Adipocyte (in vitro differentiated cells): ENCODE results near the gene ARHGEF28.

Experiments used
- DNase-seq: peaks from one replicate; pipeline ENCODE4 v3.0.0-alpha.2; 2015; ENCODE audit warnings: low read depth
- H3K27me3 ChIP-seq: replicated peaks from 2 replicates; pipeline ENCODE4 v1.7.0; 2013; ENCODE audit warnings: mild to moderate bottlenecking, low read length, moderate library complexity; ENCODE audit not compliant: control insufficient read depth, insufficient read depth
- H3K36me3 ChIP-seq: 2 replicates; pipeline ENCODE4 v1.7.0; 2013; ENCODE audit warnings: low read length, mild to moderate bottlenecking, moderate library complexity; ENCODE audit not compliant: control insufficient read depth, insufficient read depth, severe bottlenecking
- H3K4me1 ChIP-seq: 2 replicates; pipeline ENCODE4 v1.7.0; 2013; ENCODE audit warnings: mild to moderate bottlenecking, low read length, moderate library complexity; ENCODE audit not compliant: control insufficient read depth, insufficient read depth
- H3K4me3 ChIP-seq: 2 replicates; pipeline ENCODE4 v1.7.0; 2013; ENCODE audit warnings: mild to moderate bottlenecking, low read length, moderate library complexity
- H3K9ac ChIP-seq: 2 replicates; pipeline ENCODE4 v1.7.0; 2013; ENCODE audit warnings: mild to moderate bottlenecking, low read length, moderate library complexity
- H3K9me3 ChIP-seq: 2 replicates; pipeline ENCODE4 v1.7.0; 2013; ENCODE audit warnings: mild to moderate bottlenecking, low read length, moderate library complexity; ENCODE audit not compliant: control insufficient read depth

ARHGEF28 gene

DNA sequence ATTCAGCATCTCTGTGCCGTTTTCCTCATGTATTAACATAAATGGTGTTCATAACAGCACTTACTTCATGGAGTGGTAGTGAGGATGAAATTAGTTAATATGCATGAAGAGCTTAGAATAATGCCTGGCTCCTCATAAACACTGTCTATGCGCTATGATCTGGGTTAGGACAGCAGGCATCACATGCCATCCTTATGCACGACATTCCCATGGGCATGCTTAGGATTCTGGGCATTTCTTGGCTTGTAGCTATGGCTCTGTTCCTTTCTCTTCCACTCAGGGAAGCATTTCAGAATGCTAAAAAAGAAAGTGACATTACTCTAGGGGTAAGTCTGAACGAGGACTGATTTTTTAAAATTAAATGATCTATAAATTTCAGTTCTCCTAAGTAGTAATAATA is 349.8 kb downstream of the ARHGEF28 start:
- Histone ChIP-seq H3K4me3 (no peak overlapping the region), H3K36me3 (no peaks in the 10 kb centered on the region), H3K4me1 (no peaks in the 10 kb centered on the region), H3K27me3 (peaks cover 6% of the 10 kb centered on the region), H3K9me3 (peaks cover under 1% of the 10 kb centered on the region), H3K9ac (no peak overlapping the region)
- no peak for DNase-seq

DNA sequence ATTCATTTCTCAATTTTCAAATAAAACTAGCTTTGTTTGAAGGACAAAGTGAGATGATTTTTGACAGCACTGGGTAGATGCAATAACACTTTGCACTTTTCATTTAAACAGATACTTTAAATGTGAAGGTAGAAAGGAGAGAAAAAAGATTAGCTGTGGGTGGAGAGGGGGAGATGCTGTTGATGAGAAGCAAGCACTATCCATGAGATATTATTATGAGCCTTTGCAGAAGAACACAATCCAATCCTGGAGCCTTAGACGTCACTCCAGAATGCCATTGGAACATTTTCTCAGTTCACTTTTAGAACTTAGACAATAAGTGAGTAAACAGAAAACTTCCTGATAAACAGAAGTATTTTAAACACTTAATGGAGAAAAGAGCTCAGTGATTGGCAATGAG is 351.1 kb downstream of the ARHGEF28 start:
- no peaks in the 10 kb centered on the region for H3K36me3 ChIP-seq
- no peak for DNase-seq
- peaks cover 3% of the 10 kb centered on the region for H3K9me3 ChIP-seq
- no peak overlapping the region for H3K9ac ChIP-seq
- no peak overlapping the region for H3K4me3 ChIP-seq
- H3K27me3 ChIP-seq: peaks cover 16% of the 10 kb centered on the region
- H3K4me1 ChIP-seq: no peaks in the 10 kb centered on the region

DNA sequence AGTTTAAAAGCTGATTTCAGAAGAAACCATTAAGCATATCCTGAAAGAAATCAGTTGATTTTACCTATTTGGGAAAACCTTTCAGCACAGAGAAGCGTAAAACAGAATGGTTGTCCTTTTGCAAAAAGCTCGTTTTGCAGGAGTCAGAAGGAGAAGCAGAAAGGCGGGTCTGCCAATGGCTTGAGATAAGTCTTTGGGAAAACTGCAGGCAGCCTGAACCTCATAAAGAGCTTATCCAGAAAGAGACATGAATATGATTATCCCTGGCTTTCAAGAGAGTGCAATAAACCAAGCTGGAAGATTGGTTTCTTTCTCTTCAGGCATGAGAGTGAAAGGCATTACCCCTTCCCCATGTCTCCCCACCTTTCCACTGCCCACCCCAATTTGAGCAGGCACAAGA is 353.3 kb downstream of the ARHGEF28 start:
- no peak overlapping the region for H3K9ac ChIP-seq
- H3K27me3 ChIP-seq: peaks cover 20% of the 10 kb centered on the region
- no peak for DNase-seq
- no peaks in the 10 kb centered on the region for H3K36me3 ChIP-seq
- H3K9me3 ChIP-seq: peaks cover 3% of the 10 kb centered on the region
- no peak overlapping the region for H3K4me3 ChIP-seq
- H3K4me1 ChIP-seq: no peaks in the 10 kb centered on the region

DNA sequence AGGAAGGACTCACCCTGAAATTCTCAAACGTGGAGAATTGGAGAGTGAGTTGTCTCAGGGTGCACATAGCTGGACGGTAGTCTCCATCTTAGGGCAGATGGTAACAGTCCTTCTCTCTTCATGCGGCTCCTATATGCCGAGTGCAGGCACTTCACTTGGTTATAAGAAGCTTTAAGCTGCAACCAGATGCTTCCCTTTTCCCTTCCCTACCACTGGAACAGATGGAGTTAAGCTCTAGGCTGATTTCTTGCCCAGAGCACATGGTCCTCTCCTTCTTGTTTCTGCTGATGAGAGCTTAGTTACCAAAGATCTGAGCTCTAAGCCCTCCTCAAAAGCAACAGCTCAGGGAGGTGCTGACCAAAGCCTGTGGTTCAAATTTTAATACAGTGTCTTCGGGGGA is 355.7 kb downstream of the ARHGEF28 start:
- Histone ChIP-seq H3K9me3 (peaks cover 3% of the 10 kb centered on the region), H3K9ac (no peak overlapping the region), H3K36me3 (no peaks in the 10 kb centered on the region), H3K27me3 (peaks cover 20% of the 10 kb centered on the region), H3K4me1 (peaks cover 3% of the 10 kb centered on the region), H3K4me3 (no peak overlapping the region)
- no peak for DNase-seq

DNA sequence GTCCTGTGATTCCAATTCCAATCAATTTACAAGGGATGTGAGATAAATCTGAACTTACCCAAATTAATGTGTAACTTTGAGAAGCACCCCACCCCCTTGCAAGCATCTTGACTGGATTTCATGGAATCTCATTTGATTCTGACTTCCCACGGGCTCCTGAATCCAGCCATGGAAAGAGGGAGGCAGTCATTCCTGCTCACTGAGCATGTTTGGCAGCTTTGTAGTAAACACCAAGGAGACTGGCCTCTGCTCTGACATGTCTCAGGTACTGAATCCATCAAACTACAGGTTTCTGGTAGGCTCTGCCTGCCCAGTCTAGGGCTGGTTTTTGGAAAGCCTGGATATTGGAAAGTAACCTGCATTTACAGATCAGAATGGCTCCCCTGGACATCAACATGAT is 357.6 kb downstream of the ARHGEF28 start:
- Histone ChIP-seq H3K9ac (no peak overlapping the region), H3K9me3 (peaks cover 3% of the 10 kb centered on the region), H3K27me3 (peaks cover 20% of the 10 kb centered on the region), H3K4me1 (peaks cover 3% of the 10 kb centered on the region), H3K36me3 (no peaks in the 10 kb centered on the region), H3K4me3 (no peak overlapping the region)
- DNase-seq: no peak

DNA sequence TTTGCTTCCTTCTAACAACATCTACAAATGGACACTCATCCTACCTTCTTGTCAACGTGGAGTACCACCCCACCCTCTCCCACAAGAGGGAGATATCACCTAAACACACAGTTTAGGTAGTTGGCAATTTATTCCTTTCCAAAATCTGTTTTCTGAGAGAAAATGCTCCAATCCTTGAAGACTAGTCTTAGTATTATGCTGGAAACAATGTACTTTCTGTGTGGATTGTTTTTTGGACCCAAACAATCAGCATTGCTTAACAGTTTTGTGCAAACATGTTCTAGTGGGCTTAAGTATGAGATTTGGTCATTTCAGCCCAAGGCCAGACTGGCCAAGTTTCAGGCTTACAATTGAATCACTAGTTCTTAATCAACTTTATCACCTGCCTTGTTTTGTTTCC is 359.1 kb downstream of the ARHGEF28 start:
- DNase-seq: peak; percentile 45
- peaks cover 3% of the 10 kb centered on the region for H3K4me1 ChIP-seq
- no peak overlapping the region for H3K4me3 ChIP-seq
- no peak overlapping the region for H3K9ac ChIP-seq
- peaks cover 15% of the 10 kb centered on the region for H3K27me3 ChIP-seq
- no peaks in the 10 kb centered on the region for H3K36me3 ChIP-seq
- H3K9me3 ChIP-seq: peaks cover 3% of the 10 kb centered on the region

DNA sequence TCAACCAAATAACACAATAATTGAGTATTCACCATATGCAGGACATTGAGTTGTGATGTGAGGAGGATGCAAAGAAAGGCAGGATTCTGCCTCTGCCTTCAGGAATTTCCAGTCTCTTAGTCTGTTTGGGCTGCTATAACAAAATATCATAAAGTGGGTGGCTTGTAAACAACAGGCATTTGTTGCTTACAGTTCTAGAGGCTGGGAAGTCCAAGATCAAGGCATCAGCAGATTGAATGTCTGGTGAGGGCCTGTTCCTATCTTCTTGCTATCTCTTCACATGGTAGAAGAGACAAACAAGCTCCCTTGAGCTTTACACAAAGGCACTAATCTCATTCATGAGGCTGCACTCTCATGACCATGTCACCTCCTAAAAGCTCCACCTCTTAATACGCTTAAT is 360.7 kb downstream of the ARHGEF28 start:
- Histone ChIP-seq H3K36me3 (no peaks in the 10 kb centered on the region), H3K9me3 (no peaks in the 10 kb centered on the region), H3K27me3 (peaks cover 21% of the 10 kb centered on the region), H3K9ac (no peak overlapping the region), H3K4me1 (peaks cover 3% of the 10 kb centered on the region), H3K4me3 (no peak overlapping the region)
- no peak for DNase-seq

DNA sequence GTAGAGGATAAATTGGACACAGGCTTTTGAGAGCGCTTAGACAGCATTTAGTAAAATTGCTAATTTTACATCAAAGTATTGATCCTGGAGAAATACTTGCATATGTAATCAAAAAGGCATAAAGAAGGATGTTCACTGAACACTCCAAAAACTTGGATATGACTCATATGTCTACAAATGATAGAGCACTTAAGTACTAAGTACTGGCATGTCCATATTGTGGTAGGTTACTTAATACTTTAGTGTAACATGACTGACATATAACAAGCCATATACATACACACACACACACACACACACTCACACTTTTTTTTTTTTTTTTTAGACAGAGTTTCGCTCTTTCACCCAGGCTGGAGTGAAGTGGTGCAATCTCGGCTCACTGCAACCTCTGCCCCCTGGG is 361.9 kb downstream of the ARHGEF28 start:
- Histone ChIP-seq H3K4me3 (no peak overlapping the region), H3K4me1 (peaks cover 3% of the 10 kb centered on the region), H3K27me3 (peaks cover 28% of the 10 kb centered on the region), H3K9me3 (no peaks in the 10 kb centered on the region), H3K9ac (no peak overlapping the region), H3K36me3 (no peaks in the 10 kb centered on the region)
- DNase-seq: no peak

DNA sequence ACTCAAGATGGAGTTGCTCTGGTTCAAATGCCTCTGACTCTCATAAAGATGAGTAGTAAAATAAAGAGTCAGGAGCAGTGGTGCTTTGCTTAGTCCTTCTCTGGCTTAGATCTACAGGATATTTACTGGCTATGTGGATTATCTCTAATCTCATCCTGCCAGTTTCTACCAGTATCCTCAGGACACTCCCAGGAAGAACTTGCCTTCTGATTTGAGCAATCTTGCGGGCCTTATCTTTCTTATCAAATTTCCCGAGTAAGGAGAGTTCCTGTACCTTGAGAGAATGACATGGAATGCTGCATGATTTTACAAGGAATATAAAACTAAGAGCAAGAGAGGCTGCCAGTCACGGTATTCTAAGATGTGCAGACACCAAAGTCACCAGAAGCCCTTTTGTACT is 364.0 kb downstream of the ARHGEF28 start:
- no peak for DNase-seq
- Histone ChIP-seq H3K36me3 (no peaks in the 10 kb centered on the region), H3K4me3 (no peak overlapping the region), H3K27me3 (peaks cover 31% of the 10 kb centered on the region), H3K4me1 (no peaks in the 10 kb centered on the region), H3K9ac (no peak overlapping the region), H3K9me3 (no peaks in the 10 kb centered on the region)
